GM12875 (cell line): ENCODE measurements around the gene FBN2.

Experiments used
- H3K4me3 ChIP-seq: one replicate; pipeline ENCODE4 v1.5.1; 2011; ENCODE audit warnings: low read depth, low read length, control low read depth
- CTCF ChIP-seq: IDR thresholded peaks from 2 replicates; pipeline ENCODE4 v1.5.1; 2011; ENCODE audit warnings: low read depth, mild to moderate bottlenecking, control low read depth, inconsistent platforms, low read length, moderate library complexity, borderline replicate concordance; ENCODE audit not compliant: insufficient read depth

FBN2 gene

GRCh38 chr5:128276537-128277216 is 261.4 kb downstream of the FBN2 start:
- no peak for TF ChIP-seq CTCF
- H3K4me3 ChIP-seq = no peak overlapping the region

GRCh38 chr5:128274441-128274840 is 263.6 kb downstream of the FBN2 start:
- no peak overlapping the region for H3K4me3 ChIP-seq
- TF ChIP-seq CTCF = no peak

GRCh38 chr5:128273736-128274135 is 264.3 kb downstream of the FBN2 start:
- H3K4me3 ChIP-seq = no peak overlapping the region
- no peak for TF ChIP-seq CTCF

- H3K4me3 ChIP-seq = no peak overlapping the region
- no peak for TF ChIP-seq CTCF
These were observed 266.1 kb downstream of the FBN2 start for GRCh38 chr5:128271859-128272464.

GRCh38 chr5:128271071-128271470 is 267.0 kb downstream of the FBN2 start:
- no peak for TF ChIP-seq CTCF
- no peak overlapping the region for H3K4me3 ChIP-seq

GRCh38 chr5:128264564-128265360 is 273.3 kb downstream of the FBN2 start:
- TF ChIP-seq CTCF = no peak
- no peak overlapping the region for H3K4me3 ChIP-seq
